Placental pericyte (primary cell): ENCODE data around the gene BCL2L11. TPM values are rescaled to one million over a fixed set of nuclear protein-coding genes. Genes with fewer than 3 reads are reported as not detected.

Experiments
- total RNA-seq: library from RNA; depleted of rRNA; stranded (reverse); fragments of >200 nt; gene quantifications from 2 replicates; pipeline ENCODE4 v1.2.3, GENCODE V29; 2012

The BCL2L11 gene, protein sequence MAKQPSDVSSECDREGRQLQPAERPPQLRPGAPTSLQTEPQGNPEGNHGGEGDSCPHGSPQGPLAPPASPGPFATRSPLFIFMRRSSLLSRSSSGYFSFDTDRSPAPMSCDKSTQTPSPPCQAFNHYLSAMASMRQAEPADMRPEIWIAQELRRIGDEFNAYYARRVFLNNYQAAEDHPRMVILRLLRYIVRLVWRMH
- total RNA-seq, result 0.29 and 10.7 TPM in 2 replicates

GRCh38 chr2:111120253-111121027, at the start of gene BCL2L11:
BCL2L11 (plus strand) TSS chr2:111120914; CDS start chr2:111123746, 2,832 bp downstream.

